HEK293 (cell line): ENCODE results near the gene RASD1.

Experiments
- CTCF ChIA-PET: fragments of 350-600 bp; formaldehyde crosslinking; extraction: SDS; loops from one replicate; lab custom pipeline; 2021; ENCODE audit warnings: antibody characterized with exemption; lab: Yijun Ruan, JAX
- POLR2A ChIA-PET: fragments of 300-600 bp; formaldehyde crosslinking; extraction: SDS; loops from one replicate; lab custom pipeline; 2020; ENCODE audit warnings: antibody characterized with exemption, inconsistent platforms; lab: Yijun Ruan, JAX
- H3K27ac ChIP-seq: fragments of 200-500 bp; sonication (Bioruptor generic); 2 replicates; pipeline ENCODE4 v1.5.1; 2014; ENCODE audit warnings: low read depth, low read length, control low read depth, inconsistent platforms; ENCODE audit errors: extremely low read depth
- H3K36me3 ChIP-seq, 2 experiments: fragments of 200-500 bp in 1 of 2; sonication (Bioruptor generic) in 1 of 2; 1 replicate in 1 of 2; 2 replicates in 1 of 2; pipeline ENCODE4 v1.5.1; 2014 to 2017; ENCODE audit warnings: inconsistent platforms in 2 of 2, low read length in 2 of 2; ENCODE audit not compliant: control insufficient read depth in 2 of 2, insufficient read depth in 1 of 2
- H3K4me1 ChIP-seq: fragments of 200-500 bp; sonication (Bioruptor generic); 2 replicates; pipeline ENCODE4 v1.5.1; 2014; ENCODE audit warnings: mild to moderate bottlenecking, low read length, inconsistent platforms; ENCODE audit not compliant: control insufficient read depth, insufficient read depth
- H3K4me3 ChIP-seq: 2 replicates; pipeline ENCODE4 v1.5.1; 2011; ENCODE audit warnings: low read depth, mild to moderate bottlenecking, control low read depth, low read length, moderate library complexity
- H3K9me3 ChIP-seq: fragments of 200-500 bp; sonication (Bioruptor generic); 2 replicates; pipeline ENCODE4 v1.5.1; 2014; ENCODE audit warnings: low read depth, low read length, inconsistent platforms; ENCODE audit not compliant: control insufficient read depth, insufficient read depth
- GFI1B ChIP-seq: fragments of 450-650 bp; formaldehyde crosslinking; IDR thresholded peaks from 2 replicates; pipeline ENCODE4 v1.5.1; 2016; ENCODE audit warnings: missing biosample characterization, missing genetic modification characterization
- HOXD13 ChIP-seq: sonication (generic); formaldehyde crosslinking; IDR thresholded peaks from 2 replicates; pipeline ENCODE4 v1.8.0; 2022; ENCODE audit warnings: missing genetic modification reagents, borderline replicate concordance
- KLF8 ChIP-seq: fragments of 450-650 bp; formaldehyde crosslinking; IDR thresholded peaks from 2 replicates; pipeline ENCODE4 v1.5.1; 2016; ENCODE audit warnings: missing biosample characterization, missing genetic modification characterization
- ZBTB10 ChIP-seq: fragments of 450-650 bp; formaldehyde crosslinking; IDR thresholded peaks from 2 replicates; pipeline ENCODE4 v1.5.1; 2016; ENCODE audit warnings: missing biosample characterization, missing genetic modification characterization
- ZBTB48 ChIP-seq: fragments of 450-650 bp; formaldehyde crosslinking; IDR thresholded peaks from 2 replicates; pipeline ENCODE4 v1.5.1; 2016; ENCODE audit warnings: missing biosample characterization, missing genetic modification characterization
- ZIC2 ChIP-seq: fragments of 450-650 bp; formaldehyde crosslinking; IDR thresholded peaks from 2 replicates; pipeline ENCODE4 v1.5.1; 2016; ENCODE audit warnings: missing biosample characterization, missing genetic modification characterization
- ZNF311 ChIP-seq: fragments of 450-650 bp; formaldehyde crosslinking; IDR thresholded peaks from 2 replicates; pipeline ENCODE4 v1.5.1; 2017; ENCODE audit warnings: missing biosample characterization, missing genetic modification characterization, borderline replicate concordance
- ZNF544 ChIP-seq: fragments of 450-650 bp; formaldehyde crosslinking; IDR thresholded peaks from 2 replicates; pipeline ENCODE4 v1.5.0; 2017; ENCODE audit warnings: missing biosample characterization, missing genetic modification characterization
- ZNF585B ChIP-seq: fragments of 450-650 bp; formaldehyde crosslinking; IDR thresholded peaks from 2 replicates; pipeline ENCODE4 v1.5.1; 2016; ENCODE audit warnings: missing biosample characterization, missing genetic modification characterization
- ZNF600 ChIP-seq: fragments of 450-650 bp; formaldehyde crosslinking; IDR thresholded peaks from 2 replicates; pipeline ENCODE4 v1.5.1; 2016; ENCODE audit warnings: missing biosample characterization, missing genetic modification characterization
- ZNF621 ChIP-seq: fragments of 450-650 bp; formaldehyde crosslinking; IDR thresholded peaks from 2 replicates; pipeline ENCODE4 v1.5.1; 2017; ENCODE audit warnings: missing biosample characterization, missing genetic modification characterization
- ZNF629 ChIP-seq: fragments of 450-650 bp; formaldehyde crosslinking; IDR thresholded peaks from 2 replicates; pipeline ENCODE4 v1.5.1; 2017; ENCODE audit warnings: missing biosample characterization, missing genetic modification characterization
- ZNF701 ChIP-seq: fragments of 450-650 bp; formaldehyde crosslinking; IDR thresholded peaks from 2 replicates; pipeline ENCODE4 v1.5.1; 2016; ENCODE audit warnings: missing biosample characterization, missing genetic modification characterization
- ZNF792 ChIP-seq: fragments of 450-650 bp; formaldehyde crosslinking; IDR thresholded peaks from 2 replicates; pipeline ENCODE4 v1.5.1; 2016; ENCODE audit warnings: missing biosample characterization, missing genetic modification characterization
- ZSCAN23 ChIP-seq: fragments of 450-650 bp; formaldehyde crosslinking; IDR thresholded peaks from 2 replicates; pipeline ENCODE4 v1.5.1; 2016; ENCODE audit warnings: missing biosample characterization, missing genetic modification characterization
- TF ChIP-seq, protein P1 (sequence below): fragments of 450-650 bp; formaldehyde crosslinking; IDR thresholded peaks from 2 replicates; pipeline ENCODE4 v1.5.1; 2017; ENCODE audit warnings: missing biosample characterization, missing genetic modification characterization
- TF ChIP-seq, protein P2 (sequence below): fragments of 450-650 bp; formaldehyde crosslinking; IDR thresholded peaks from 2 replicates; pipeline ENCODE4 v1.5.1; 2016; ENCODE audit warnings: missing biosample characterization, missing genetic modification characterization

The RASD1 gene

DNA sequence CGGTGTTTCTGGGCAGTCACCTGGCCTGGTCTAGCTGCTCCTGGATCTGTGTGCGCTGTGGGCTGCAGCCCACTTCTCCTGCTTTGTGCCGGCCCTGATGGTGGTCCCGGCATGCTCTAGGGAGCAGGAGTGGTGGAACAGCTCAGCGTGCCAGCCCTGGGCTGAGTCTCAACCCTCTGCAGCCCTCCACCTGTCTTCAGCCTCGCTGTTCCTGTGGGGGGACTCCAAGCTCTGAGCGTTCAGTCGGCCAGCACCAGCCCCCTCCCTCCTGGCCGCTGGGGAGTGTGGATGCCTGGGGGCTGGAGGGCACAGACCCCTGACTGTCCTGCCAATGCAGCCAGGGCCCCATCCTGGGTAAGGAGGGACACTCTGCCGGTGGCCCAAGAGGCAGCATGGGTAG, 23.7 kb upstream of the RASD1 start (continued):
- TF ChIP-seq ZNF585B: no peak
- TF ChIP-seq GFI1B: no peak
- no peak for TF ChIP-seq ZSCAN23

DNA sequence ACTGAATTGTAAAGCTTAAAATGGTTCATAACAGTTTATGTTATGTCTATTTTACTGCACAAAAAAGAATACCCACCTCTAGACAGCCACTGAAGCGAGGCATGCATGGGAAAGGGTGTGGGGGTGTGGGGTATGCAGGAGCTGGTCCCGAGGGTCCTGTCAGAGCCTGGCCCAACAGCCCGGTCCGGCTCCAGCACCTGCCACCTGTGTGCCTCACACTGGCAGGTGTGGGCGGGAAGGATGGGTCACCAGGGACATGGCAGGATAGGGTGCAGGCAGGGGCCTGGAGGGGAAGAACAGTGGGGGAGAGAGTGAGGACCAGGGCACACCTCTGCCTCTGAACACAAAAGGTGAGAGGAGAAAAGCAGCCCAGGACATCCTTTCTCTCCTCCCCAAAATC, 22.8 kb upstream of the RASD1 start:
- H3K4me1 ChIP-seq: peaks cover 2% of the 10 kb centered on the region; the same call in 1 of the 2 replicates
- no peaks in the 10 kb centered on the region for H3K36me3 ChIP-seq
- no peak overlapping the region for H3K4me3 ChIP-seq
- TF ChIP-seq, protein P1, sequence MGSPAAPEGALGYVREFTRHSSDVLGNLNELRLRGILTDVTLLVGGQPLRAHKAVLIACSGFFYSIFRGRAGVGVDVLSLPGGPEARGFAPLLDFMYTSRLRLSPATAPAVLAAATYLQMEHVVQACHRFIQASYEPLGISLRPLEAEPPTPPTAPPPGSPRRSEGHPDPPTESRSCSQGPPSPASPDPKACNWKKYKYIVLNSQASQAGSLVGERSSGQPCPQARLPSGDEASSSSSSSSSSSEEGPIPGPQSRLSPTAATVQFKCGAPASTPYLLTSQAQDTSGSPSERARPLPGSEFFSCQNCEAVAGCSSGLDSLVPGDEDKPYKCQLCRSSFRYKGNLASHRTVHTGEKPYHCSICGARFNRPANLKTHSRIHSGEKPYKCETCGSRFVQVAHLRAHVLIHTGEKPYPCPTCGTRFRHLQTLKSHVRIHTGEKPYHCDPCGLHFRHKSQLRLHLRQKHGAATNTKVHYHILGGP (tag by site-specific recombination): no peak
- TF ChIP-seq ZNF311 (tag by site-specific recombination): no peak
- TF ChIP-seq ZBTB10 (tag by site-specific recombination): no peak
- no peak for TF ChIP-seq KLF8 (tag by site-specific recombination)
- TF ChIP-seq ZNF701 (tag by site-specific recombination): no peak
- no peak for TF ChIP-seq ZNF544 (tag by site-specific recombination)
- no peaks in the 10 kb centered on the region for H3K9me3 ChIP-seq
- ChIA-PET POLR2A (no interaction called here), CTCF (interaction anchor here (0.6 to 2.0 kb wide), 2 partner anchors 14 to 22 kb away, joined by 3 to 12 read pairs; partner anchors contain the start of gene RASD1)
- no peak overlapping the region for H3K27ac ChIP-seq

DNA sequence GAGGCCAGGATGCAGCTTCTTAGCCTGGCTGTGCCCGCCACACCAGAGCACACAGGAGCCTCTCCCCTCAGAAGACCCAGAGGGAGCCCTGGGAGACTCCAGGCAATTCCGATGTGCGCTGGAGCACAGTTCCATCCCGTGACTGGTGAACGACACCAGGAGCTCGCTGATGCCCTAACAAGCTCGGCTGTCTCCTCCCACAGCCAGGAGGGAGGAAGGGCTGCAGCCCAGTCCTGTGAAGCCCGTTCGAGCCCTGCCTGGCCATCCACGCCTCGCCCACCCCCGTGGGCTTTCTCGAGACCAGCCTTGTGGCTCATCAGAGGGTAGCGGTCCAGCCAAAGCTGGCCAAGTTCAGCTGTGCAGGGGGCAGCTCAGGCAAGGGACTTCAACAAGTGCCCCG, 21.8 kb upstream of the RASD1 start:
- no peaks in the 10 kb centered on the region for H3K9me3 ChIP-seq
- no peak for TF ChIP-seq ZIC2 (tag by site-specific recombination)
- TF ChIP-seq, protein P2, sequence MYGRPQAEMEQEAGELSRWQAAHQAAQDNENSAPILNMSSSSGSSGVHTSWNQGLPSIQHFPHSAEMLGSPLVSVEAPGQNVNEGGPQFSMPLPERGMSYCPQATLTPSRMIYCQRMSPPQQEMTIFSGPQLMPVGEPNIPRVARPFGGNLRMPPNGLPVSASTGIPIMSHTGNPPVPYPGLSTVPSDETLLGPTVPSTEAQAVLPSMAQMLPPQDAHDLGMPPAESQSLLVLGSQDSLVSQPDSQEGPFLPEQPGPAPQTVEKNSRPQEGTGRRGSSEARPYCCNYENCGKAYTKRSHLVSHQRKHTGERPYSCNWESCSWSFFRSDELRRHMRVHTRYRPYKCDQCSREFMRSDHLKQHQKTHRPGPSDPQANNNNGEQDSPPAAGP (tag by site-specific recombination): no peak
- no peak for TF ChIP-seq ZBTB48 (tag by site-specific recombination)
- TF ChIP-seq ZNF629 (tag by site-specific recombination): no peak
- 0 out of 2 replicates have a peak, but pooled peaks have one; percentile 31 for TF ChIP-seq ZNF600 (tag by site-specific recombination)
- no peak for TF ChIP-seq ZNF792 (tag by site-specific recombination)
- no peak for TF ChIP-seq ZNF621 (tag by site-specific recombination)
- TF ChIP-seq HOXD13 (CRISPR knock-in tag): no peak
- ChIA-PET CTCF (interaction anchor here (0.7 to 2.0 kb wide), 2 partner anchors 21 to 84 kb away, joined by 4 to 12 read pairs; partner anchors contain the start of gene RASD1), POLR2A (no interaction called here)
- H3K36me3 ChIP-seq: no peaks in the 10 kb centered on the region
- H3K4me3 ChIP-seq: no peak overlapping the region
- no peaks in the 10 kb centered on the region; the same call in 1 of the 2 replicates for H3K4me1 ChIP-seq
- no peak overlapping the region for H3K27ac ChIP-seq
